Cardiac septum (tissue), 1 donor: ENCODE results near the gene SP7. TPM values are rescaled to one million over a fixed set of nuclear protein-coding genes. Genes with fewer than 3 reads are reported as not detected.
A peak's percentile ranks its signal among the peaks of the same experiment; 100 is the strongest.

Experiments
- DNase-seq: peaks from one replicate; pipeline ENCODE4 v3.0.0-alpha.2; 2020; ENCODE audit warnings: low spot score
- intact Hi-C: fragments of 100-400 bp; cut with DNase I; formaldehyde crosslinking; loops from one replicate; pipeline ENCODE4 v1.14.0; 2022
- total RNA-seq: library from RNA; stranded (reverse); fragmentation: NEBNext Ultra II Directional; extraction: Animal tissue kit (Norgen Biotek cat#: 25700); gene quantifications from one replicate; pipeline ENCODE4 v1.2.1, GENCODE V29; 2021
- donor health status: DM: no; HTN: no; CAD: no.

SP7 gene
- total RNA-seq, 1 donor from 2014 or later: not detected

DNA sequence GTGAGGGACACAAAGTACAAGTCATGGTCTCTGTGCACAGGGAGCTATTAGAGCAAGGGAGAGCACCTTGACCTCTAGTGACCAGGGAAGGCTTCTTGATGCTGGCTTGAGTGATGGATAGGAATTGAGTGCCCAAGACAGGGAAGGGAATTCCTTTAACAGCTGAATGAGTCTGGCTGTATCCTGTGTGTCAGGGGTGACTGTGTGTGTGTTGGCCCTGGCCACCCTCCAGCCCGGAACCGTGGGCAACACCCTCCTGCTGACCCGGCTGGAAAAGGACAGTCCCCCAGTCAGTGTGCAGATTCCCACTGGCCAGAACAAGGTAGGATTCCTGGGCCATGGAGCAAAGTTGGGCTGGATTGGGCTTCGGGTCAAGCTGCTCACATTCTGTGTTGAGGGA lies 46.3 kb downstream of the SP7 start:
- DNase-seq: no peak

DNA sequence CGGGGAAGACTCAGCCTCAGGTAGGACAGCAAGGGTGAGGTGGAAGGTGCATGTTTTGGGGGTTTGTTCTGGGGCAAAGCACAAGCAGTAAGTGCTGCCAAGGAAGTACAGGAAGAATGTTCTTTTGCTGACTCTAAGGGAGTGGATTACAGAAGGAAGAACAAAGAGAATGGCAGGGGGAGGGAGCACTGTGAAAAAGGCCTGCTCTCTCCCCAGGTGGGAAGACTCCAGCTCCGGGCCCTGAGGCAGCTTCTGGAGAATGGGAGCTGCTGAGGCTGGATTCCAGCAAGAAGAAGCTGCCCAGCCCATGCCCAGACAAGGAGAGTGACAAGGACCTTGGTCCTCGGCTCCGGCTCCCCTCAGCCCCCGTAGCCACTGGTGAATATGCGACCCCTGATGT lies 47.8 kb downstream of the SP7 start:
- intact Hi-C loops: loop anchor here (5.0 kb wide), 1 partner anchor 36 kb away; a partner anchor contains a TSS

More for the DNA sequence above, 46.3 kb downstream of the SP7 start:
- intact Hi-C loops: loop anchor here (5.0 kb wide), 1 partner anchor 38 kb away; a partner anchor contains a TSS

DNA sequence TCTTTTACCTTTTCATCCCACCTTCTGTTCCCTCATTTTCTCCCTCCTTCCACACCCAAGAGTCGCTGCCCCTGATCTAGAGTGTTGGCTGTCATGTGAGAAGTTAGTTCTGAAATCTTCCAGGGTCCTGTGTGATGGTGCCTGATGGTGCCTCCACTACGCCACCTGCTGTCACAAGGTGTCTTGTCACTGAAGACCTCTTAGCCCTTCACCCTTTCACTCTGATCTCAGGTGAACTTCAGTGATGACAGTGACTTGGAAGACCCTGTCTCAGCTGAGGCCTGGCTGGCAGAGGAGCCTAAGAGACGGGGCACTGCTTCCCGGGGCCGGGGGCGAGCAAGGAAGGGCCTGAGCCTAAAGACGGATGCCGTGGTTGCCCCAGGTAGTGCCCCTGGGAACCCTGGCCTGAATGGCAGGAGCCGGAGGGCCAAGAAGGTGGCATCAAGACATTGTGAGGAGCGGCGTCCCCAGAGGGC lies 48.4 kb downstream of the SP7 start:
- DNase-seq: peak; percentile 84
- intact Hi-C loops: loop anchor here (5.0 kb wide), 1 partner anchor 35 kb away; a partner anchor contains a TSS

More for the DNA sequence above, 47.8 kb downstream of the SP7 start:
- no peak for DNase-seq

DNA sequence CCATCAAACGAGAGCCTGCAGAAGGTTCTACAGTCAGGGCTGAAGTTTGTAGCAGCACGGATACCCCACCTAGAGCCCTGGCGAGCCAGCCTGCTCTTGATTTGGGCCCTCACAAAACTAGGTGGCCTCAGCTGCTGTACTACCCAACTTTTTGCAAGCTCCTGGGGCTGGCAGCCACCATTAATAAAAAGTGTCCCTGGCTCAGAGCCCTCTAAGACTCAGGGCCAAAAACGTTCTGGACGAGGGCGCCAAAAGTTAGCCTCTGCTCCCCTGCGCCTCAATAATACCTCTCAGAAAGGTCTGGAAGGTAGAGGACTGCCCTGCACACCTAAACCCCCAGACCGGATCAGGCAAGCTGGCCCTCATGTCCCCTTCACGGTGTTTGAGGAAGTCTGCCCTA lies 49.7 kb downstream of the SP7 start:
- no peak for DNase-seq
- intact Hi-C loops: loop anchor here (1.0 to 5.0 kb wide), 2 partner anchors 34 to 73 kb away; a partner anchor contains a TSS

DNA sequence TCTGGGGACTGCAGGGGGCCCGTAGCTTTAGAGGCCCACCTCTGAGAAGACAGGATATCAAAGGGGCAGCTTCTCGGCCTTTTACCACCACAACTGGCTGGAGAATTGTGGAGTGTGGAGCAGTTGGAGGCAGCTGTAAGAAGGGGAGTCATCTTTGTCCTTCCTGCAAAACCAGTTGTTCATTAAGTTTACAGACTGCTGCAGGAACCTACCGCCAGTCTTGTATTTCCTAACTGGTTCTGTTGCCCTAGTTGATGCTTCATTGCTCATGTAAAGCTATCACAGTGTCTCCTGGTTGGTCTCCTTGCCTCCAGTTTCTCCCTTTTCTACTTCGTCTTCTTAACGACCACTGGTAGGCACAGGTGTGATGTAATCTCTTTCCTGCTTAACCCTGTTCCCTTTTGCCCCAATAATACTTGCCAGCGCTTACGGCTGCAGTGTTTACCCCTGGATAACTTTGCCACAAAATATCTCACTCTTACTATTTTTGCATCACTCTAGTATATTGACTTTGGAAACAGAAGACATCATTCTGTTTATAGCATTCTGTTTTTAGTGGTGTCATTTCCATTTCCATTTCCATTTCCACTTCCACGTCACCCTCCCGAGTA lies 56.2 kb downstream of the SP7 start:
- no peak for DNase-seq
- intact Hi-C loops: no loop called here

DNA sequence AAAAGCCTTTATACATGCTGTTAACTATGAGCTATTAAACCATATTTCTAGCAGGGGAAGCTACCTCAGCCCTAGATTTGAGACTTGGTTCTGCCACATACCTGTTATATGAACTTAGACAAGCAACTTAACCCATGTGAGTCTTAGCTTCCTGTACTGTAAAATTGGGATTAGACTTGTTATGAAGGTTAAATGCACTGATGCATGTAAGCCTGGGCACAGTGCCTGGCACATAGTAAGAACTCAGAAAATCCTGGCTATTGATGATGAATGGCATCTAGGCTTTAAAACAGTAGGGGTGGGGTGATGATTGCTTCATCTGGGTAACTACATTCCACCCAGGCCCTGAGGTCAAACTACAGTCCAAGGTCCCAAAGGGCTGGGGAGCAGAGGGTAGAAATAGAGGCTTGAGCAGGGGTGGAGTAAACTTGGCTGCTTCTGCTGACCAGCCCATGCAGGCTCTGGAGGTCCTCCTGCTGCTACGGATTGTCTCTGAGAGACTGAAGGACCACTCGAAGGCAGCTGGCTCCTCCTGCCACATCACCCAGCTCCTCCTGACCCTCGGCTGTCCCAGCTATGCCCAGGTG lies 56.8 kb downstream of the SP7 start:
- DNase-seq: no peak
- intact Hi-C loops: no loop called here

DNA sequence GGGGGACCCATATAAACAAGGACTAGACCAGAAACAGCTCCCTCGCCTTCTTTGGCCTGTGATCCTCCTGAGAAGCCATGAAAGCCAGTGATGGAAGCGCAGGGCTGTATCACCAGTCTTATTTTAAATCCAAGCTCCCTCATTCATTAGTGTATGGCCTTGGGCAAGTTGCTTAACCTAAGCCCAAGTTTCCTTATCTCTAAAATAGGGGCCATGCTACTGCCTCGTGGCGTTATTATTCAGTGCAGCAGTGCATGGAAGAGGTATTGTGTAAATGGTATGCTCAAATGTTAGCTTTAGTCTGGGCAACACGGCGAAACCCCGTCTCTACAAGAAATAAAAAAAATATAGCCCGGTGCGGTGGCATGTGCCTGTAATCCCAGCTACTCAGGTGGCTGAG lies 58.2 kb downstream of the SP7 start:
- no peak for DNase-seq
- intact Hi-C loops: no loop called here

Other genes starting within 250 kb of the SP7 start
- 42.3 TPM for gene IGFBP6, start 238.7 kb downstream of the SP7 start, total RNA-seq
- gene SOAT2, start 232.9 kb downstream of the SP7 start, total RNA-seq: not detected
- 19.2 TPM for gene ZNF740, start 155.6 kb downstream of the SP7 start, total RNA-seq
- 16.5 TPM for gene CSAD, start 155.4 kb downstream of the SP7 start, total RNA-seq
- 1.4 TPM for gene ITGB7, start 129.1 kb downstream of the SP7 start, total RNA-seq
- 21.2 TPM for gene RARG, start 104.1 kb downstream of the SP7 start, total RNA-seq
- 0.16 TPM for gene ESPL1, start 68.1 kb downstream of the SP7 start, total RNA-seq
- 322 TPM for gene PFDN5, start 40.8 kb downstream of the SP7 start, total RNA-seq
- 29.5 TPM for gene MYG1, start 36.7 kb downstream of the SP7 start, total RNA-seq
- 39.8 TPM for gene AAAS, start 14.7 kb downstream of the SP7 start, total RNA-seq
- 31.3 TPM for gene SP1, start 43.8 kb upstream of the SP7 start, total RNA-seq
- 0.43 TPM for gene AMHR2, start 87.5 kb upstream of the SP7 start, total RNA-seq
- gene PRR13, start 105.4 kb upstream of the SP7 start, total RNA-seq: 61.5 TPM
- gene PCBP2, start 115.7 kb upstream of the SP7 start, total RNA-seq: 520 TPM
- gene MAP3K12, start 163.1 kb upstream of the SP7 start, total RNA-seq: 7.0 TPM
- 11.6 TPM for gene TARBP2, start 164.9 kb upstream of the SP7 start, total RNA-seq
- gene NPFF, start 171.1 kb upstream of the SP7 start, total RNA-seq: not detected